Stomach (tissue), 9 donors: ENCODE measurements around the gene CERS4. TPM values are rescaled to one million over a fixed set of nuclear protein-coding genes. Genes with fewer than 3 reads are reported as not detected.

ENCODE experiments used
- DNase-seq, 2 donors: peaks; one replicate each; pipeline versions ENCODE4 v3.0.0 to v3.0.0-alpha.2; 2013 to 2019
- H3K27ac ChIP-seq, 5 donors: fragments of 200-600 bp in 4 of 5; sonication (generic) in 4 of 5; one replicate each; pipeline ENCODE4 v1.5.1; 2013 to 2019; ENCODE audit warnings: mild to moderate bottlenecking in 1 of 5, moderate library complexity in 1 of 5
- H3K27me3 ChIP-seq, 3 donors: fragments of 200-600 bp; sonication (generic); one replicate each; pipeline ENCODE4 v1.5.1; 2017 to 2019; ENCODE audit warnings: mixed run types in 1 of 3
- H3K36me3 ChIP-seq, 4 donors: fragments of 200-600 bp; sonication (generic); 1 replicate in 3 of 4; 2 replicates in 1 of 4; pipeline ENCODE4 v1.5.1; 2016 to 2019
- H3K4me1 ChIP-seq, 4 donors: fragments of 200-600 bp; sonication (generic); one replicate each; pipeline ENCODE4 v1.5.1; 2016 to 2019
- H3K4me3 ChIP-seq, 4 donors: fragments of 200-600 bp; sonication (generic) in 3 of 4; one replicate each; pipeline ENCODE4 v1.5.1; 2016 to 2019; ENCODE audit warnings: mild to moderate bottlenecking in 1 of 4
- H3K9me3 ChIP-seq, 4 donors: fragments of 200-600 bp; sonication (generic); one replicate each; pipeline ENCODE4 v1.5.1; 2016 to 2019
- CTCF ChIP-seq, 7 experiments: fragments of 450-650 bp in 4 of 7; fragments of 200-600 bp in 3 of 7; sonication (generic) in 3 of 7; IDR thresholded peaks; one replicate each; pipeline ENCODE4 v1.5.1; 2016 to 2019; ENCODE audit warnings: antibody characterized with exemption in 7 of 7, control low read depth in 2 of 7, mild to moderate bottlenecking in 1 of 7
- EP300 ChIP-seq: sonication (generic); formaldehyde crosslinking; IDR thresholded peaks from one replicate; pipeline ENCODE4 v1.6.1; 2017; ENCODE audit warnings: antibody characterized with exemption
- POLR2A ChIP-seq, 4 donors: fragments of 450-650 bp; IDR thresholded peaks; one replicate each; pipeline ENCODE4 v1.6.1; 2016; ENCODE audit warnings: antibody characterized with exemption in 4 of 4, control low read depth in 2 of 4, mild to moderate bottlenecking in 1 of 4, moderate library complexity in 1 of 4
- POLR2AphosphoS5 ChIP-seq, 3 donors: sonication (generic); formaldehyde crosslinking; IDR thresholded peaks; one replicate each; pipeline ENCODE4 v1.6.1; 2016; ENCODE audit warnings: antibody characterized with exemption in 3 of 3
- WGBS, 5 donors: extraction: QIAGEN DNeasy Blood & Tissue Kit in 3 of 5; methylation state at CpG; one replicate each; pipeline versions ENCODE4 v1.1.5 to v1.1.7; 2013 to 2018; 5-methylcytosine and 5-hydroxymethylcytosine counted together
- intact Hi-C: fragments of 100-400 bp; cut with DNase I; formaldehyde crosslinking; loops from one replicate; pipeline ENCODE4 v1.15.1; 2023; ENCODE audit warnings: low total_unique reads
- polyA plus RNA-seq, 3 donors: library from polyadenylated mRNA; stranded (reverse); fragments of 200-250 nt; gene quantifications; one replicate each; pipeline ENCODE4 v1.2.3, GENCODE V29; 2013
- total RNA-seq, 5 donors: library from RNA; depleted of rRNA; stranded (reverse); fragments of >200 nt; gene quantifications; one replicate each; pipeline versions ENCODE4 v1.1.0 to v1.2.3, GENCODE V29; 2014 to 2016
- donor health status: healthy with polysubstance abuse.
- donor health status: Bipolar disorder and iron deficiency.
- donor health status: healthy.

The CERS4 gene
- total and polyA plus RNA-seq, 8 donors, result 1.7 to 124 (median 34.7) TPM

GRCh38 chr19:8168537-8168936 lies 40.6 kb upstream of the CERS4 start:
- WGBS, 5 donors, result 92 to 97% (median 93%) methylated on average over 7 of the region's 7 CpGs
- H3K27me3 ChIP-seq, result no peaks in the 10 kb centered on the region
- no peak overlapping the region for H3K27ac ChIP-seq
- TF ChIP-seq POLR2A (IDR thresholded peaks at IDR 0.05) (no peak), POLR2AphosphoS5 (IDR thresholded peaks at IDR 0.05) (no peak), CTCF (IDR thresholded peaks at IDR 0.05) (no peak), EP300 (no peak)
- no peaks in the 10 kb centered on the region for H3K36me3 ChIP-seq
- H3K9me3 ChIP-seq, result no peaks in the 10 kb centered on the region
- intact Hi-C loops, result no loop called here
- no peak for DNase-seq
- H3K4me3 ChIP-seq, result no peak overlapping the region
- peaks cover 0 to 14% (median 0%) of the 10 kb centered on the region in 4 donors for H3K4me1 ChIP-seq

GRCh38 chr19:8174706-8175105 lies 34.5 kb upstream of the CERS4 start:
- Histone ChIP-seq H3K27ac (no peak overlapping the region), H3K9me3 (no peaks in the 10 kb centered on the region), H3K36me3 (no peaks in the 10 kb centered on the region), H3K4me3 (no peak overlapping the region), H3K27me3 (no peaks in the 10 kb centered on the region), H3K4me1 (peaks cover 0 to 4% (median 0%) of the 10 kb centered on the region in 4 donors)
- intact Hi-C loops, result no loop called here
- 86 to 88% (median 87%) methylated on average over 9 of the region's 9 CpGs for WGBS, 5 donors
- DNase-seq, result no peak
- TF ChIP-seq CTCF (IDR thresholded peaks at IDR 0.05) (no peak), POLR2AphosphoS5 (IDR thresholded peaks at IDR 0.05) (no peak), POLR2A (IDR thresholded peaks at IDR 0.05) (no peak), EP300 (no peak)

GRCh38 chr19:8180018-8180417 lies 29.2 kb upstream of the CERS4 start:
- Histone ChIP-seq H3K9me3 (no peaks in the 10 kb centered on the region), H3K4me1 (peaks cover 0 to 19% (median 0%) of the 10 kb centered on the region in 4 donors), H3K4me3 (no peak overlapping the region), H3K27ac (peak overlapping the region in 3 of 5 donors; percentile 26 to 71 (median 48)), H3K36me3 (no peaks in the 10 kb centered on the region), H3K27me3 (no peaks in the 10 kb centered on the region)
- TF ChIP-seq CTCF (IDR thresholded peaks at IDR 0.05) (no peak), EP300 (no peak), POLR2A (IDR thresholded peaks at IDR 0.05) (no peak), POLR2AphosphoS5 (IDR thresholded peaks at IDR 0.05) (no peak)
- peak in 1 of 2 donors; percentile 31 for DNase-seq
- intact Hi-C loops, result no loop called here
- 22 to 43% (median 30%) methylated on average over 6 of the region's 6 CpGs for WGBS, 5 donors

- no peak for DNase-seq
- Histone ChIP-seq H3K27me3 (no peaks in the 10 kb centered on the region), H3K36me3 (no peaks in the 10 kb centered on the region), H3K9me3 (no peaks in the 10 kb centered on the region), H3K4me1 (peaks cover 0 to 19% (median 0%) of the 10 kb centered on the region in 4 donors), H3K27ac (no peak overlapping the region), H3K4me3 (no peak overlapping the region)
- 83 to 93% (median 88%) methylated on average over 9 of the region's 9 CpGs for WGBS, 5 donors
- intact Hi-C loops, result no loop called here
- TF ChIP-seq EP300 (no peak), POLR2A (IDR thresholded peaks at IDR 0.05) (no peak), CTCF (IDR thresholded peaks at IDR 0.05) (no peak)
These were observed 24.9 kb upstream of the CERS4 start for GRCh38 chr19:8184274-8184673.
